Stimulated activated CD8-positive, alpha-beta memory T cell treated with anti-CD3 and anti-CD28 coated beads, Interleukin-4, amount 100 ng/mL, for 24 hours (primary cell): ENCODE measurements around the gene ITPR1.

ENCODE experiments used
- DNase-seq: peaks from one replicate; pipeline ENCODE4 v3.0.0-alpha.2; 2020; ENCODE audit warnings: low read depth

The ITPR1 gene

GRCh38 chr3:4509983-4510755 lies 17.0 kb downstream of the ITPR1 start:
- DNase-seq, result no peak

GRCh38 chr3:4511491-4512262 lies 18.5 kb downstream of the ITPR1 start:
- DNase-seq, result no peak

- no peak for DNase-seq
Measured at GRCh38 chr3:4512895-4513616, 19.9 kb downstream of the ITPR1 start.

- DNase-seq, result no peak
Measured at GRCh38 chr3:4514321-4514720, 21.2 kb downstream of the ITPR1 start.

GRCh38 chr3:4514916-4515315 lies 21.8 kb downstream of the ITPR1 start:
- DNase-seq, result no peak

GRCh38 chr3:4515916-4516579 lies 22.9 kb downstream of the ITPR1 start:
- no peak for DNase-seq

- DNase-seq, result no peak
Measured at GRCh38 chr3:4517093-4517492, 23.9 kb downstream of the ITPR1 start.

- DNase-seq, result no peak
Measured at GRCh38 chr3:4517643-4518311, 24.6 kb downstream of the ITPR1 start.

- DNase-seq, result no peak
Measured at GRCh38 chr3:4520033-4520816, 27.1 kb downstream of the ITPR1 start.

- DNase-seq, result no peak
Measured at GRCh38 chr3:4522947-4523346, 29.8 kb downstream of the ITPR1 start.

- DNase-seq, result no peak
Measured at GRCh38 chr3:4523710-4524698, 30.9 kb downstream of the ITPR1 start.

GRCh38 chr3:4525560-4526223 lies 32.5 kb downstream of the ITPR1 start:
- DNase-seq, result no peak

GRCh38 chr3:4528320-4528719 lies 35.2 kb downstream of the ITPR1 start:
- DNase-seq, result no peak

GRCh38 chr3:4528819-4529600 lies 35.9 kb downstream of the ITPR1 start:
- no peak for DNase-seq

GRCh38 chr3:4529876-4530588 lies 36.9 kb downstream of the ITPR1 start:
- no peak for DNase-seq

- DNase-seq, result no peak
Measured at GRCh38 chr3:4531478-4532025, 38.4 kb downstream of the ITPR1 start.

GRCh38 chr3:4532535-4533112 lies 39.5 kb downstream of the ITPR1 start:
- DNase-seq, result no peak
